22Rv1 (cell line): ENCODE results near the gene DAW1.

Source experiments
- H3K27ac ChIP-seq: fragments of 450-650 bp; 2 replicates; pipeline ENCODE4 v1.5.1; 2017
- CTCF ChIP-seq: fragments of 450-650 bp; IDR thresholded peaks from 2 replicates; pipeline ENCODE4 v1.5.1; 2017; ENCODE audit warnings: mild to moderate bottlenecking
- ZFX ChIP-seq: fragments of 450-650 bp; IDR thresholded peaks from 2 replicates; pipeline ENCODE4 v1.6.1; 2017; ENCODE audit warnings: antibody characterized with exemption, borderline replicate concordance

DAW1 gene

GRCh38 chr2:227942965-227943364 is 71.5 kb downstream of the DAW1 start:
- no peak overlapping the region for H3K27ac ChIP-seq
- TF ChIP-seq CTCF (no peak), ZFX (no peak)

- TF ChIP-seq ZFX (no peak), CTCF (no peak)
- H3K27ac ChIP-seq = no peak overlapping the region
Measured at GRCh38 chr2:227960317-227960716, 88.9 kb downstream of the DAW1 start.

- TF ChIP-seq CTCF (no peak), ZFX (no peak)
- H3K27ac ChIP-seq = no peak overlapping the region
Measured at GRCh38 chr2:227971619-227972230, 100.3 kb downstream of the DAW1 start.

- TF ChIP-seq ZFX (no peak), CTCF (no peak)
- H3K27ac ChIP-seq = no peak overlapping the region
Measured at GRCh38 chr2:227973241-227973640, 101.8 kb downstream of the DAW1 start.
